ENCODE results near the gene SPINK5. TPM values are rescaled to one million over a fixed set of nuclear protein-coding genes. Genes with fewer than 3 reads are reported as not detected.
"Not testable (repeated sequence)": the region's sequence is repeated elsewhere in the genome, so short reads cannot be mapped to it uniquely, and the experiment has no call there.

Gene SPINK5
- not detected for total RNA-seq

GRCh38 chr5:148063861-148064260, at the start of gene SPINK5:
TSS of gene SPINK5 (plus strand) at chr5:148063980. CDS start at chr5:148064045, 65 bp downstream.
- H3K4me3 Mint-ChIP-seq, result no peak within 1 kb of the TSS
- intact Hi-C loops (cut with micrococcal nuclease), result no loop called here
- CTCF ChIA-PET, result no interaction called here
- H3K36me3 Mint-ChIP-seq (ENCODE audit: low read depth), result no peaks in the 10 kb centered on the region
- DNase-seq, result no peak
- H3K9me3 Mint-ChIP-seq, result no peaks in the 10 kb centered on the region
- no peak within 1 kb of the TSS for H3K27ac Mint-ChIP-seq
- no peaks in the 10 kb centered on the region for H3K4me1 Mint-ChIP-seq (ENCODE audit: low read depth)
- H3K27me3 Mint-ChIP-seq (ENCODE audit: low read depth), result peaks cover 2% of the 10 kb centered on the region

GRCh38 chr5:148014276-148014675, 49.5 kb upstream of the SPINK5 start:
- no peak for DNase-seq
- no peaks in the 10 kb centered on the region for H3K36me3 Mint-ChIP-seq (ENCODE audit: low read depth)
- no peaks in the 10 kb centered on the region for H3K9me3 Mint-ChIP-seq
- CTCF ChIA-PET, result no interaction called here
- intact Hi-C loops (cut with micrococcal nuclease), result no loop called here
- no peaks in the 10 kb centered on the region for H3K27me3 Mint-ChIP-seq (ENCODE audit: low read depth)
- no peaks in the 10 kb centered on the region for H3K4me1 Mint-ChIP-seq (ENCODE audit: low read depth)
- no peak overlapping the region for H3K4me3 Mint-ChIP-seq
- H3K27ac Mint-ChIP-seq, result no peak overlapping the region

- intact Hi-C loops (cut with micrococcal nuclease), result no loop called here
- no peak overlapping the region for H3K27ac Mint-ChIP-seq
- no peaks in the 10 kb centered on the region for H3K27me3 Mint-ChIP-seq (ENCODE audit: low read depth)
- H3K9me3 Mint-ChIP-seq, result peaks cover 4% of the 10 kb centered on the region
- no peak overlapping the region for H3K4me3 Mint-ChIP-seq
- CTCF ChIA-PET, result no interaction called here
- H3K4me1 Mint-ChIP-seq (ENCODE audit: low read depth), result no peaks in the 10 kb centered on the region
- H3K36me3 Mint-ChIP-seq (ENCODE audit: low read depth), result no peaks in the 10 kb centered on the region
- DNase-seq, result no peak
Observed at GRCh38 chr5:148020257-148020988, 43.4 kb upstream of the SPINK5 start.

DNA sequence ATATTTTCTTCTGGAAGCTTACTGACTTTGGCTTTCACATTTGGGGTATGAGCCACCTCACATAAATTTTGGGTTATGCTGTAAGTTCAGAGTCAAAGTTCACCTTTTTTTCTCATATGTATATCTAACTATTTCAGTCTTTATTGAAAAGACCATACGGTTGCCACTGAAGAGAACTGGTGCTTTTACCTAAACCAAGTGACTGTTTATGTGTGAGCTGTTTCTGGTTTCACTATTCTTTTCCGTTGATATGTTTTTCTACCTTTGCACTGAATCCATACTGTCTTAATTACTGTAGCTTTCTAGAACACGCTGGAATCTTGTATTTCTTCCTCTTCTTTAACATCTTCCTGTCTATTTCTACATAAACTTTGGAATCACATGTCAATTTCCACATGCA, 36.3 kb upstream of the SPINK5 start:
- H3K4me1 Mint-ChIP-seq (ENCODE audit: low read depth), result no peaks in the 10 kb centered on the region
- H3K4me3 Mint-ChIP-seq, result no peak overlapping the region
- no peaks in the 10 kb centered on the region for H3K27me3 Mint-ChIP-seq (ENCODE audit: low read depth)
- peaks cover 8% of the 10 kb centered on the region for H3K9me3 Mint-ChIP-seq
- CTCF ChIA-PET, result no interaction called here
- no peaks in the 10 kb centered on the region for H3K36me3 Mint-ChIP-seq (ENCODE audit: low read depth)
- H3K27ac Mint-ChIP-seq, result no peak overlapping the region
- DNase-seq, result no peak
- intact Hi-C loops (cut with micrococcal nuclease), result no loop called here

- no peak overlapping the region for H3K27ac Mint-ChIP-seq
- CTCF ChIA-PET, result no interaction called here
- no peak overlapping the region for H3K4me3 Mint-ChIP-seq
- intact Hi-C loops (cut with micrococcal nuclease), result no loop called here
- no peaks in the 10 kb centered on the region for H3K36me3 Mint-ChIP-seq (ENCODE audit: low read depth)
- no peak for DNase-seq
- no peaks in the 10 kb centered on the region for H3K4me1 Mint-ChIP-seq (ENCODE audit: low read depth)
- H3K27me3 Mint-ChIP-seq (ENCODE audit: low read depth), result no peaks in the 10 kb centered on the region
- peaks cover 8% of the 10 kb centered on the region for H3K9me3 Mint-ChIP-seq
Observed at GRCh38 chr5:148029131-148029530, 34.6 kb upstream of the SPINK5 start.

GRCh38 chr5:148033134-148033533, 30.6 kb upstream of the SPINK5 start:
- no peak for DNase-seq
- intact Hi-C loops (cut with micrococcal nuclease), result no loop called here
- H3K36me3 Mint-ChIP-seq (ENCODE audit: low read depth), result no peaks in the 10 kb centered on the region
- no peak overlapping the region for H3K4me3 Mint-ChIP-seq
- no peaks in the 10 kb centered on the region for H3K4me1 Mint-ChIP-seq (ENCODE audit: low read depth)
- no peaks in the 10 kb centered on the region for H3K27me3 Mint-ChIP-seq (ENCODE audit: low read depth)
- H3K27ac Mint-ChIP-seq, result no peak overlapping the region
- peaks cover 8% of the 10 kb centered on the region for H3K9me3 Mint-ChIP-seq
- CTCF ChIA-PET, result no interaction called here

DNA sequence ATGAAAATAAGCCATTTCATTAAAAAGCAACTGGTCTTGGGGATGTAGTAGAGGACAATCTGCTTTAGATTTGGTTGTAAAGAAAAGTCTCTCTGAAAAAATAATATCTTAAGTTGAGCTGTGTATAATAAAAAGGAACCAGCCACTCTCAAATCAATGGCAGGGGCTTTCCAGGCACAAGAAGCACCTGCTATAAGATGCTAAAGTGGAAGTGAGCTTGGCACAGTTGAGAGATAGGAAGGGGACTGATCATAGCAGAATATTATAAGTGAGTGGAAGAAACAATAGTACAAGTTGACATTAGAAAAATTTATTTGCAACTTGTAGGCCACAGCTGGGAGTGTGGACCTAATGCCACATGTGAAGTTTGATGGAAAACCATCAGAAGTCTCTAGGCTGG, 28.1 kb upstream of the SPINK5 start:
- Mint-ChIP-seq H3K4me1 (ENCODE audit: low read depth) (no peaks in the 10 kb centered on the region), H3K9me3 (no peaks in the 10 kb centered on the region), H3K27me3 (ENCODE audit: low read depth) (no peaks in the 10 kb centered on the region), H3K4me3 (no peak overlapping the region), H3K36me3 (ENCODE audit: low read depth) (no peaks in the 10 kb centered on the region), H3K27ac (no peak overlapping the region)
- CTCF ChIA-PET, result no interaction called here
- DNase-seq, result no peak
- intact Hi-C loops (cut with micrococcal nuclease), result no loop called here

DNA sequence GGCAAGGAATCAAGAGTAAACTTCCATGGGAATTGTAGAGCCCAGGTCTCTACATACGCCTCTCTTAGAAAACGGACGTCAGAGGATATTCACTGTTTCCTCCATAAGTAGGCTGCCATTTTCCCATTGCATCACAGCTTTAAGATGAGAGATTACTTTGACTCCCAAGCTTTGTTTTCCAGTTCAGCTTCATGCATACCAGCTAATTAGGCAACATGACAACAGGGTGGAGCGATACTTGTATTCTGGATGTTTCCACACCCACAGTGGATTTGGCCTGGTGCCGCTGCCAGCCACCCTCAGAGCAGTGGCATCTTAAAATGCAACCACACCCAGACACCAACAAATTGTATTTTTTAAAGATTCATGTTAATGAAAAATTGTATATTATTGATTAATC, 20.9 kb upstream of the SPINK5 start:
- no peaks in the 10 kb centered on the region for H3K36me3 Mint-ChIP-seq (ENCODE audit: low read depth)
- intact Hi-C loops (cut with micrococcal nuclease), result no loop called here
- no peaks in the 10 kb centered on the region for H3K4me1 Mint-ChIP-seq (ENCODE audit: low read depth)
- H3K9me3 Mint-ChIP-seq, result peaks cover 4% of the 10 kb centered on the region
- DNase-seq, result no peak
- no peaks in the 10 kb centered on the region for H3K27me3 Mint-ChIP-seq (ENCODE audit: low read depth)
- no peak overlapping the region for H3K4me3 Mint-ChIP-seq
- no peak overlapping the region for H3K27ac Mint-ChIP-seq
- CTCF ChIA-PET, result no interaction called here

GRCh38 chr5:148043705-148044104, 20.1 kb upstream of the SPINK5 start:
- DNase-seq, result no peak
- peaks cover 4% of the 10 kb centered on the region for H3K9me3 Mint-ChIP-seq
- no peak overlapping the region for H3K4me3 Mint-ChIP-seq
- H3K36me3 Mint-ChIP-seq (ENCODE audit: low read depth), result no peaks in the 10 kb centered on the region
- H3K4me1 Mint-ChIP-seq (ENCODE audit: low read depth), result no peaks in the 10 kb centered on the region
- CTCF ChIA-PET, result no interaction called here
- H3K27me3 Mint-ChIP-seq (ENCODE audit: low read depth), result no peaks in the 10 kb centered on the region
- no peak overlapping the region for H3K27ac Mint-ChIP-seq
- intact Hi-C loops (cut with micrococcal nuclease), result no loop called here

DNA sequence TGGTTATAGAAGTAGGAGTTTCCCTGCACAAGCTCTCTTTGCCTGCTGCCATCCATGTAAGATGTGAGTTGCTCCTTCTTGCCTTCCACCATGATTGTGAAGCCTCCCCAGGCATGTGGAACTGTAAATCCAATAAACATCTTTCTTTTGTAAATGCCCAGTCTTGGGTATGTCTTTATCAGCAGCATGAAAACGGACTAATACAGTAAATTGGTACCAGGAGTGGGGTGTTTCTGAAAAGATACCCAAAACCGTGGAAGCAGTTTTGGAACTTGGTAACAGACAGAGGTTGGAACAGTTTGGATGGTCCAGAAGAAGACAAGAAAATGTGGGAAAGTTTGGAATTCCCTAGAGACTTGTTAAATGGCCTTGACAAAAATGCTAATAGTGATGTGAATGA, 8.6 kb upstream of the SPINK5 start:
- H3K27ac Mint-ChIP-seq; H3K27me3 Mint-ChIP-seq (ENCODE audit: low read depth); H3K36me3 Mint-ChIP-seq (ENCODE audit: low read depth); H3K4me1 Mint-ChIP-seq (ENCODE audit: low read depth); DNase-seq; CTCF ChIA-PET; H3K4me3 Mint-ChIP-seq; intact Hi-C loops (cut with micrococcal nuclease): not testable (repeated sequence)
- H3K9me3 Mint-ChIP-seq, result peaks cover 25% of the 10 kb centered on the region

- H3K27me3 Mint-ChIP-seq (ENCODE audit: low read depth), result no peaks in the 10 kb centered on the region
- no peak overlapping the region for H3K4me3 Mint-ChIP-seq
- no peak overlapping the region for H3K27ac Mint-ChIP-seq
- no peaks in the 10 kb centered on the region for H3K4me1 Mint-ChIP-seq (ENCODE audit: low read depth)
- DNase-seq, result no peak
- H3K36me3 Mint-ChIP-seq (ENCODE audit: low read depth), result no peaks in the 10 kb centered on the region
- H3K9me3 Mint-ChIP-seq, result peaks cover 12% of the 10 kb centered on the region
- CTCF ChIA-PET, result no interaction called here
- intact Hi-C loops (cut with micrococcal nuclease), result no loop called here
Observed at GRCh38 chr5:148060309-148060708, 3.5 kb upstream of the SPINK5 start.

GRCh38 chr5:148060881-148061280, 2.9 kb upstream of the SPINK5 start:
- Mint-ChIP-seq H3K4me1 (ENCODE audit: low read depth) (no peaks in the 10 kb centered on the region), H3K4me3 (no peak overlapping the region), H3K27me3 (ENCODE audit: low read depth) (peaks cover 2% of the 10 kb centered on the region), H3K9me3 (peaks cover 8% of the 10 kb centered on the region), H3K27ac (no peak overlapping the region), H3K36me3 (ENCODE audit: low read depth) (no peaks in the 10 kb centered on the region)
- CTCF ChIA-PET, result no interaction called here
- intact Hi-C loops (cut with micrococcal nuclease), result no loop called here
- no peak for DNase-seq

- CTCF ChIA-PET, result no interaction called here
- intact Hi-C loops (cut with micrococcal nuclease), result no loop called here
- H3K4me3 Mint-ChIP-seq, result no peak overlapping the region
Observed at GRCh38 chr5:148070621-148071020, 6.8 kb downstream of the SPINK5 start.

More at GRCh38 chr5:148070621-148071020, 6.8 kb downstream of the SPINK5 start:
- Mint-ChIP-seq H3K36me3 (ENCODE audit: low read depth) (no peaks in the 10 kb centered on the region), H3K9me3 (peaks cover 5% of the 10 kb centered on the region), H3K4me1 (ENCODE audit: low read depth) (no peaks in the 10 kb centered on the region), H3K27ac (no peak overlapping the region), H3K27me3 (ENCODE audit: low read depth) (peaks cover 2% of the 10 kb centered on the region)
- DNase-seq, result no peak
